ENCODE results near the gene DAGLA.

- TF ChIP-seq ZNF274 (IDR thresholded peaks at IDR 0.05; ENCODE audit: low read depth, low read length), result no peak
- TF ChIP-seq YY1 (IDR thresholded peaks at IDR 0.05; ENCODE audit: insufficient read depth, insufficient read length), result no peak
These were observed 10.8 kb upstream of the DAGLA start for GRCh38 chr11:61669417-61669816.

All from NT2/D1 (cell line).